ENCODE results near the gene UHMK1. TPM values are rescaled to one million over a fixed set of nuclear protein-coding genes. Genes with fewer than 3 reads are reported as not detected.

The UHMK1 gene
- total RNA-seq, 3 donors from 2014 or later: 44.9 to 68.9 (median 63.8) TPM

- Histone ChIP-seq H3K4me3 (peak overlapping the region; percentile 77 to 99 (median 93)), H3K27me3 (no peaks in the 10 kb centered on the region), H3K4me1 (no peaks in the 10 kb centered on the region), H3K27ac (peak overlapping the region; percentile 90 to 93), H3K9me3 (no peaks in the 10 kb centered on the region), H3K36me3 (no peaks in the 10 kb centered on the region)
- TF ChIP-seq POLR2A (IDR thresholded peaks at IDR 0.05) (no peak), POLR2AphosphoS5 (IDR thresholded peaks at IDR 0.05) (no peak)
- TF ChIP-seq, protein P1, sequence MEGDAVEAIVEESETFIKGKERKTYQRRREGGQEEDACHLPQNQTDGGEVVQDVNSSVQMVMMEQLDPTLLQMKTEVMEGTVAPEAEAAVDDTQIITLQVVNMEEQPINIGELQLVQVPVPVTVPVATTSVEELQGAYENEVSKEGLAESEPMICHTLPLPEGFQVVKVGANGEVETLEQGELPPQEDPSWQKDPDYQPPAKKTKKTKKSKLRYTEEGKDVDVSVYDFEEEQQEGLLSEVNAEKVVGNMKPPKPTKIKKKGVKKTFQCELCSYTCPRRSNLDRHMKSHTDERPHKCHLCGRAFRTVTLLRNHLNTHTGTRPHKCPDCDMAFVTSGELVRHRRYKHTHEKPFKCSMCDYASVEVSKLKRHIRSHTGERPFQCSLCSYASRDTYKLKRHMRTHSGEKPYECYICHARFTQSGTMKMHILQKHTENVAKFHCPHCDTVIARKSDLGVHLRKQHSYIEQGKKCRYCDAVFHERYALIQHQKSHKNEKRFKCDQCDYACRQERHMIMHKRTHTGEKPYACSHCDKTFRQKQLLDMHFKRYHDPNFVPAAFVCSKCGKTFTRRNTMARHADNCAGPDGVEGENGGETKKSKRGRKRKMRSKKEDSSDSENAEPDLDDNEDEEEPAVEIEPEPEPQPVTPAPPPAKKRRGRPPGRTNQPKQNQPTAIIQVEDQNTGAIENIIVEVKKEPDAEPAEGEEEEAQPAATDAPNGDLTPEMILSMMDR (IDR thresholded peaks at IDR 0.05): peak in 1 of 3 donors; percentile 15
- no peak for DNase-seq (ENCODE audit: low spot score in 2 of 2)
- intact Hi-C loops (cut with DNase I; ENCODE audit: low total_unique reads): loop anchor here (10.0 kb wide), 1 partner anchor 1622 kb away; no protein-coding TSS in a partner anchor
These were observed 405 bp upstream of the UHMK1 start for GRCh38 chr1:162497104-162497722.

GRCh38 chr1:162498496-162498810, 835 bp downstream of the UHMK1 start:
- Histone ChIP-seq H3K9me3 (no peaks in the 10 kb centered on the region), H3K4me1 (no peaks in the 10 kb centered on the region), H3K27ac (peak overlapping the region; percentile 90 to 93), H3K4me3 (peak overlapping the region; percentile 77 to 99 (median 93)), H3K36me3 (no peaks in the 10 kb centered on the region), H3K27me3 (no peaks in the 10 kb centered on the region)
- TF ChIP-seq POLR2AphosphoS5 (IDR thresholded peaks at IDR 0.05): no peak
- no peak for TF ChIP-seq POLR2A (IDR thresholded peaks at IDR 0.05)
- TF ChIP-seq, protein P1 (IDR thresholded peaks at IDR 0.05): no peak
- DNase-seq (ENCODE audit: low spot score in 2 of 2): no peak
- intact Hi-C loops (cut with DNase I; ENCODE audit: low total_unique reads): loop anchor here (10.0 kb wide), 1 partner anchor 1624 kb away; no protein-coding TSS in a partner anchor

DNA sequence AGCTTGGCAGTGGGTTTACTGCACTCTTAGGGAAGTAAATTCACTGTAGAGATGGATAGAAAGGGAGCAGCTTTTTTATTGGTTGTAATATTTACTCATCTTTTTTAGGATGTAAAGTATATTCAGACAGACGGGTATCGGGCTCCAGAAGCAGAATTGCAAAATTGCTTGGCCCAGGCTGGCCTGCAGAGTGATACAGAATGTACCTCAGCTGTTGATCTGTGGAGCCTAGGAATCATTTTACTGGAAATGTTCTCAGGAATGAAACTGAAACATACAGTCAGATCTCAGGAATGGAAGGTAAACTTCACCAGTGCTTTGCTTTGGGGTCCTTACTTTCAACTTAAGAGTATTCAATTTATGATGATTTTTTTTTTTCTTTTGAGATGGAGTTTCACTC, 3.2 kb downstream of the UHMK1 start:
- Histone ChIP-seq H3K4me1 (no peaks in the 10 kb centered on the region), H3K4me3 (no peak overlapping the region), H3K36me3 (no peaks in the 10 kb centered on the region), H3K9me3 (no peaks in the 10 kb centered on the region), H3K27me3 (no peaks in the 10 kb centered on the region), H3K27ac (no peak overlapping the region)
- TF ChIP-seq POLR2A (IDR thresholded peaks at IDR 0.05): no peak
- no peak for TF ChIP-seq POLR2AphosphoS5 (IDR thresholded peaks at IDR 0.05)
- TF ChIP-seq, protein P1 (IDR thresholded peaks at IDR 0.05): no peak
- no peak for DNase-seq (ENCODE audit: low spot score in 2 of 2)
- intact Hi-C loops (cut with DNase I; ENCODE audit: low total_unique reads): no loop called here

DNA sequence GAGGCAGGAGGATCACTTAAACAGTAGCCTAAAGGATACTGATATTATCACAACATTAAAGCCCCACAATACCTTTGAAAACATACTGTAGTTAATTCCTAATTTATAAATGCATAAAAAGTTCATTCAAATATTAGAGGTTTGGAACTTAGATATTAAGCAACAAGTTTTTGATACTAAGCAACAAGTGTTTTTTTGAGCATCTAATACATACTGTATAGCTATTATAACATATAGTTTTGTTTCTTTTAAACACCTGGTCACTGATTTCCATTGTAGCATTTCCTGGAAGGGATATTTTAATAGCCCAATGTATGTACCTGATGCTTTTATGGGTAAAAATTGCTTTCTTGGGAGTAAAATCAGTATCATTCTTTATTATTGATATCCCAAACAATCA, 4.5 kb downstream of the UHMK1 start:
- no peak for DNase-seq (ENCODE audit: low spot score in 2 of 2)
- Histone ChIP-seq H3K27ac (no peak overlapping the region), H3K9me3 (no peaks in the 10 kb centered on the region), H3K27me3 (no peaks in the 10 kb centered on the region), H3K4me1 (no peaks in the 10 kb centered on the region), H3K36me3 (no peaks in the 10 kb centered on the region), H3K4me3 (no peak overlapping the region)
- TF ChIP-seq, protein P1 (IDR thresholded peaks at IDR 0.05): no peak
- no peak for TF ChIP-seq POLR2A (IDR thresholded peaks at IDR 0.05)
- TF ChIP-seq POLR2AphosphoS5 (IDR thresholded peaks at IDR 0.05): no peak
- intact Hi-C loops (cut with DNase I; ENCODE audit: low total_unique reads): no loop called here

DNA sequence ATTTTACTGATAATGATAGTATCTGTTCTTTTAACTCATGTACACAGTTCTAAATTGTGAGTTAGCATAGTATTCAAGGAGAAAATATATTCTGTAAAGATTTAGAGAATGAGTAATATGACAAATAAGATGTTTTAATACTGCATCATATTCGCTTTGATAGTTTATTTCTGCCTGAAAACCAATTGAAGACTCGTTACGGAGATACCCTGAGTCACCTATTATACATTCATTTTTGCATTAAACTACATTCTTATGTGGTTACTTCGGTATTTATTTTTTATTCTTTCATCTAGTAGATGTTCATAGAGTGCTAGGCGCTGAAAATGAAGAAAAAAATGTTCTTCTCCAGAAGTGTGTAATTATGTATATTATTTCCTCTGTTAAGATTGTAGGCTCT, 5.3 kb downstream of the UHMK1 start:
- no peak for DNase-seq (ENCODE audit: low spot score in 2 of 2)
- no peaks in the 10 kb centered on the region for H3K4me1 ChIP-seq
- no peak overlapping the region for H3K27ac ChIP-seq
- TF ChIP-seq, protein P1 (IDR thresholded peaks at IDR 0.05): no peak
- TF ChIP-seq POLR2A (IDR thresholded peaks at IDR 0.05): no peak
- no peak for TF ChIP-seq POLR2AphosphoS5 (IDR thresholded peaks at IDR 0.05)
- intact Hi-C loops (cut with DNase I; ENCODE audit: low total_unique reads): no loop called here
- no peaks in the 10 kb centered on the region for H3K27me3 ChIP-seq
- no peaks in the 10 kb centered on the region for H3K9me3 ChIP-seq
- no peak overlapping the region for H3K4me3 ChIP-seq
- no peaks in the 10 kb centered on the region for H3K36me3 ChIP-seq
